IPS DF 4.7 (cell line): ENCODE results near the gene CCDC188.

Source experiments
- DNase-seq: peaks from one replicate; pipeline ENCODE4 v3.0.0-alpha.2; 2013; ENCODE audit warnings: low spot score; ENCODE audit errors: extremely low read depth

CCDC188 gene

GRCh38 chr22:20185750-20186149 lies 34.9 kb upstream of the CCDC188 start:
- DNase-seq: no peak

GRCh38 chr22:20184501-20185165 lies 33.8 kb upstream of the CCDC188 start:
- DNase-seq: no peak

DNA sequence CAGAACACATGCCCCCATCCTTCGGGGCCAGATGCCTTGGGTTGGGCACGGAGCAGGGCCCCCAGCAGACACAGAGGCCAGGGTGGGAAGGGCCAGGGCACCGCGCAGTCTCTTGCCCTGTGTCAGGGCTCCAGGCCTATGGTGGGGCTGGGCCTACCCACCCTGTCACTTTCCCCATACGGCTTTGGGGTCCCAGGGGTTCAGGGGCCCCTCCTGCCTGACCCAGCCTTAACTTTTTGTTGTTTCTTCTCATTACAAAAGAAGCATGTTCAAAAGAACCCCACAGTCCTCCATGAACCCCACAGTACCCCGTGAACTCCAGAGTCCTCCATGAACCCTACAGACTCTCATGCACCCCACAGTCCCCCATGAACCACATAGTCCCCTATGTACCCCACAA lies 33.0 kb upstream of the CCDC188 start:
- DNase-seq: no peak

DNA sequence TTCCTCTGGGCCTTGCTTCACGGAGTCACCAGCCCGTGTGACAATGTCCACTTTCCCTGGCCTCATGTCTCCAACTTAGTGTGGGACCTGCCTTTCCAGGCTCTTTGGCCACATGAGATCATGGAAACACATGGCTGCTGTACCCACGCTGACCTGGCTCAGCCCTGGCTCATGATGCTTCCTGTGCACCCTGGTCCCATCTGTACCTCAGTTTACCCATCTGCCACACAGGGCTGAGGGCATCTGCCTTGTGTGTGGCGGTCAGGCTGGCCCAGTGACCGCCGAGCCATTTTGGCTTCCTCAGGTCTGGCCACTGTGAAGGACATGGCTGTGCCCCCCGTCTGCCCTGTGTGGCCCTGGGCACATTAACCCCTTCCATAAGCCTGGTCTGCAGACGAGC lies 32.2 kb upstream of the CCDC188 start:
- DNase-seq: no peak

DNA sequence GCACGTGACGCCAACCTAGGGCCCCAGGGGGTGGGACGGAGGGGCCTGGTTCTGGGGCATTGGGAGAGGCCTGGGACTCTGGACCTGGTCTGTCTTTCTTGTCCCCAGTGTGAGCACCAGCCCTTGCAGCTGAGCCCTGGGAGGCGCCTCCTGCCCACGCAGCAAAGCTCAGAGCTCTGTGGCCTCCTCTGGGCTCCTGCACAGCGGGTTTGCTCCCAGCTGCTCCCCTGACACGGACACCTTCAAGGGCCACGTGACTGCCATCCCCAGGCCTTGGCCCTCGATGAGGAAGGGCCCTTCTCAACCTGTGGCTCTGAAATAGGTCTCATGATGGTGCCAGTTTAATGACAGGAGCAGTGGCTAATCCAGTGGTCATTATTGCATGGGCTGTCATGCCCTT lies 31.5 kb upstream of the CCDC188 start:
- no peak for DNase-seq

- no peak for DNase-seq
Measured at GRCh38 chr22:20181884-20182236, 31.0 kb upstream of the CCDC188 start.

GRCh38 chr22:20181194-20181883 lies 30.5 kb upstream of the CCDC188 start:
- DNase-seq: no peak

GRCh38 chr22:20180640-20181039 lies 29.8 kb upstream of the CCDC188 start:
- no peak for DNase-seq

DNA sequence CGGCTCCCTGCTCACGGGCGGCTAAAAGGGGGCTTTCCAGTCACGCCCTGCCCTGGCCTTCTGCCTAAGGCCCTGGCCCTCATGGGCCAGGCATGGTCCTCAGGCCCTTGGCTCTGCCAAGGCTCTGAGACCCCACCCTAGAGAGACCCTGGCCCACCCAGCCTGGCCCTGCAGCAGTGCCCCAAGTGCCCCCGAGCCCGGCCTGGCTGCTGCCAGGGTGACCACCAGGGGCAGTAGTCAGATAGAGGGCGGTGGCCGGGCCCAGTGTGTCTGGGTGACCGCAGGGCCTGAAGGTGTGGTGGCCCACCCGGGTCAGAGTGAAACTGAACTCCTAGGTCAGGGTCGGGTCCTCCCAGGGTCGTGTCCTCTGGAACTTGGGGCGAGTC lies 29.4 kb upstream of the CCDC188 start:
- no peak for DNase-seq

GRCh38 chr22:20179455-20180244 lies 28.8 kb upstream of the CCDC188 start:
- DNase-seq: no peak

DNA sequence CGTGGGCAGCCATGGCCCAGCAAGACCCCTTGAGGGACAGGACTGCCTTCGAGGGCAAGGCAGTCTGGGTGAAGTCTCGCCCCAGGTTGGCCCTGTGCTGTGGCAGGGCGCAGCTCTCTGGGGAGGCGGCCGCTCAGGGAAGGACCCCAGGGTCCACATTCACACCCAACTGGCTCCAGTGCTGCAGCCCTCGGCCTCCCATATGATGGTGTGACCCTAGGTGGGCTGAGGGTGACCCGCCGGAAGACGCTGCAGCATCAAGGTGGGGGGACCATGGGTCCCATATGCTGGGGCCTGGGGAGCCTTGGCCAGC lies 28.0 kb upstream of the CCDC188 start:
- no peak for DNase-seq

- no peak for DNase-seq
Measured at GRCh38 chr22:20178075-20178914, 27.4 kb upstream of the CCDC188 start.

DNA sequence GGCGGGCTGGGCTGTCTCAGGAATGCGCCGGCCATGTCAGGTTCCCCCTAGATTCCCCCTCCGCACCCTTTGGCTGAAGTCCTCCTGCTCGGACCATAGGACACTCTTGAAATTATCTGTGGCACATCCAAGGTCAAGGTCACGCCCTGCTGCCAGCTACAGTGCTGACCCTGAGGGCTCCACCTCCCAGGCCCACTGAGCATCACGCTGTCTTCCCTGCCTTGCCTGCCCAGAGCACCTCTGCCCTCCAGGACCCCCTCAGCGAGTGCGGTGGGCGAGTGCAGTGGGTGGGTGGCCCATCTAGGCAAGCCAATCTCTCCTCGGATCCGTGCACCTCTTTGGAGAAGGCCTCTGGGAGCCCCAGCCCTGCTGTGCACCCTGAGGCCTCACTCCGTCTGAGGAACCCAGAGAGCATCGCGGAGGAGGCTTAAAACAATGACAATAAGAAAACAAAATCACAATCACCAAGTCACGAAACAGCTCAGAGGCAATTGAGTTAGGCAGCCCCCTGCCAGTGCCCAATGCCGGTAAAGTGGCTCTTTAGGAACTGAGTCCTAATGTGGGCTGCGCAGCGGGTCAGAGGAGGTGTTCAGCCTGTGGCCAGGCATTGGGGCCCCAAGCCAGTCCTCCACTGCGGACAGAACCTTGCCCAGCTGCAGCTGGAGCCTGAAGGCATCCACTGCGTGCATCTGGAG lies 26.5 kb upstream of the CCDC188 start:
- no peak for DNase-seq

DNA sequence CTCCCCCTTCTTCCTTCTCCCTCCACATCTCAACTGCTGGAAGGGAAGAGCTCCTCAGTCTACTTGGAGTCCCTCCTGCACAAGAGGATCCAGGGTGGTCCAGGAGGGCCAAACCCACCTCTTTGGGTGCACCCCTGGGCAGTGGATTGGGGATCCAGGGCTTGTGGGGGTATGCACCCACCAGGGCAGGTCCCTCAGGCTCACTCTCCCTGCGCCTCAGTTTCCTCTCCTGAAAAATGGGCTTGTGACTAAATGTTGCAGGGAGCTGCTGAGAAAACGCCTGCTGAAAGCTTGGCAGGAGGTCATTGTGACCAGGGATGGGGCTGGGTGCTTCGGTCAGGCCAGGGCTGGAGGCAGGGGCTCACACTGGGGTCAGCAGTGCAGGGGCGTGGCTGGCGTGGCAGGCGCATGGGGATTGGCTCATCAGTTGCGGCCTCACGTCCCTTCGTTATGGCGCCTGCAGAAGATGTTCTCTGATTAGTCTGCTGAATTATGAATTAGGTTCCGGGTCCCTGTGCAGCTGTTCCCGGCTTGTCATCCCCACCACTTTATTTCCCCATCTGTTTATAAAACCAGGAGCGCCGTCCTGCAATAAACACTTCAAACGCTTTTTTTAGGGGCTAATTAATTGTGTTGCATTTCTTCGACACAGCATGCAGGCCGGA lies 25.7 kb upstream of the CCDC188 start:
- DNase-seq: no peak

- no peak for DNase-seq
Measured at GRCh38 chr22:20175597-20175900, 24.7 kb upstream of the CCDC188 start.

GRCh38 chr22:20174785-20175596 lies 24.1 kb upstream of the CCDC188 start:
- DNase-seq: no peak

GRCh38 chr22:20173772-20174171 lies 22.9 kb upstream of the CCDC188 start:
- no peak for DNase-seq

DNA sequence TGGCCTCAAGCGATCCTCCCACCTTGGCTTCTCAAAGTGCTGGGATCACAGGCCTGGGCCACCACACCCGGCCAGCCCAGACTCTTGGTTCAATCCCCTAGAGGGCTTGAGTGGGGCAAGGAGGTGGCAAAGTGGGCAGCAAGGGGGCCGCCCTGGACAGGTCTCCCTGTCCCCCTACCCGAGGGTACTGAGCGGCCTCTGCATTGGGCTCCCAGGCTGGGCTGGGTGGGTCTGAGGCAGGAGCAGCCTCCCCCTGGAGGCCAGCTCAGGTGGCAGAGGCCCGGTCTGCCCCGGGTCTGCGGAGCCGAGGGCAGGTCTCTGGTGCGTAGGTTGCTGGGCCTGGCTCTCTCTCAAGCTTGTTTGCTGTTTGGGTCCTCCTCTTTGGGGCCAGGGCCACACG lies 22.4 kb upstream of the CCDC188 start:
- DNase-seq: no peak

- no peak for DNase-seq
Measured at GRCh38 chr22:20172141-20172613, 21.3 kb upstream of the CCDC188 start.
